OCI-LY7 (cell line): Measurements from ENCODE around the gene OR2M2.

Source experiments
- CTCF ChIP-seq: fragments of 200-600 bp; sonication (generic); conservative IDR thresholded peaks from 2 replicates; pipeline ENCODE4 v1.5.1; 2014; ENCODE audit warnings: mild to moderate bottlenecking, antibody characterized with exemption, low read length, moderate library complexity, mixed read lengths
- EZH2phosphoT487 ChIP-seq: fragments of 200-600 bp; sonication (generic); IDR thresholded peaks from 2 replicates; pipeline ENCODE4 v1.6.1; 2018; ENCODE audit warnings: low read depth, borderline replicate concordance, mild to moderate bottlenecking, mixed run types, antibody characterized with exemption, low read length, moderate library complexity, mixed read lengths

- no peak for TF ChIP-seq CTCF
- no peak for TF ChIP-seq EZH2phosphoT487
Observed at GRCh38 chr1:248165186-248165585, 9.4 kb upstream of the OR2M2 start.
